ENCODE data around the gene IQSEC1. TPM values are rescaled to one million over a fixed set of nuclear protein-coding genes. Genes with fewer than 3 reads are reported as not detected.

Gene IQSEC1
- total and polyA plus RNA-seq, 8 donors: 24.9 to 57.0 (median 34.2) TPM

- Histone ChIP-seq H3K27ac (peak overlapping the region in 1 of 2 donors; percentile 56), H3K4me1 (peaks cover 19 to 53% of the 10 kb centered on the region in 2 donors), H3K36me3 (no peaks in the 10 kb centered on the region), H3K4me3 (no peak overlapping the region), H3K9me3 (no peaks in the 10 kb centered on the region), H3K27me3 (no peaks in the 10 kb centered on the region)
- ATAC-seq (peak; percentile 28), DNase-seq (peak in 3 of 4 donors; percentile 75 to 79 (median 77))
- intact Hi-C loops (cut with DNase I): no loop called here
- no peak for TF ChIP-seq CTCF (IDR thresholded peaks at IDR 0.05)
Observed at GRCh38 chr3:13019243-13020095, 53.8 kb downstream of the IQSEC1 start.

- ATAC-seq: no peak
- H3K4me1 ChIP-seq: peaks cover 19 to 61% of the 10 kb centered on the region in 2 donors
- peak overlapping the region in 1 of 2 donors; percentile 1 for H3K27ac ChIP-seq
- DNase-seq: peak in 1 of 4 donors; percentile 31
- no peak overlapping the region for H3K4me3 ChIP-seq
- H3K9me3 ChIP-seq: no peaks in the 10 kb centered on the region
- no peak for TF ChIP-seq CTCF (IDR thresholded peaks at IDR 0.05)
- no peaks in the 10 kb centered on the region for H3K27me3 ChIP-seq
- intact Hi-C loops (cut with DNase I): no loop called here
- no peaks in the 10 kb centered on the region for H3K36me3 ChIP-seq
Observed at GRCh38 chr3:13018561-13019242, 54.5 kb downstream of the IQSEC1 start.

- H3K27ac ChIP-seq: peak overlapping the region in 1 of 2 donors; percentile 1
- ATAC-seq: no peak
Observed at GRCh38 chr3:13018043-13018451, 55.2 kb downstream of the IQSEC1 start.

GRCh38 chr3:13017361-13018042 lies 55.7 kb downstream of the IQSEC1 start:
- H3K4me3 ChIP-seq: no peak overlapping the region
- H3K27ac ChIP-seq: peak overlapping the region in 1 of 2 donors; percentile 1
- TF ChIP-seq CTCF (IDR thresholded peaks at IDR 0.05): no peak
- no peak for ATAC-seq
- peak in 1 of 4 donors; percentile 31 for DNase-seq
- no peaks in the 10 kb centered on the region for H3K27me3 ChIP-seq
- intact Hi-C loops (cut with DNase I): no loop called here
- no peaks in the 10 kb centered on the region for H3K9me3 ChIP-seq
- peaks cover 14 to 73% of the 10 kb centered on the region in 2 donors for H3K4me1 ChIP-seq
- no peaks in the 10 kb centered on the region for H3K36me3 ChIP-seq

More at GRCh38 chr3:13018043-13018451, 55.2 kb downstream of the IQSEC1 start:
- Histone ChIP-seq H3K4me1 (peaks cover 19 to 67% of the 10 kb centered on the region in 2 donors), H3K4me3 (no peak overlapping the region), H3K36me3 (no peaks in the 10 kb centered on the region), H3K27me3 (no peaks in the 10 kb centered on the region), H3K9me3 (no peaks in the 10 kb centered on the region)
- DNase-seq: peak in 1 of 4 donors; percentile 41
- no peak for TF ChIP-seq CTCF (IDR thresholded peaks at IDR 0.05)
- intact Hi-C loops (cut with DNase I): no loop called here
